Measurements from ENCODE around the gene IPPK.

DNA sequence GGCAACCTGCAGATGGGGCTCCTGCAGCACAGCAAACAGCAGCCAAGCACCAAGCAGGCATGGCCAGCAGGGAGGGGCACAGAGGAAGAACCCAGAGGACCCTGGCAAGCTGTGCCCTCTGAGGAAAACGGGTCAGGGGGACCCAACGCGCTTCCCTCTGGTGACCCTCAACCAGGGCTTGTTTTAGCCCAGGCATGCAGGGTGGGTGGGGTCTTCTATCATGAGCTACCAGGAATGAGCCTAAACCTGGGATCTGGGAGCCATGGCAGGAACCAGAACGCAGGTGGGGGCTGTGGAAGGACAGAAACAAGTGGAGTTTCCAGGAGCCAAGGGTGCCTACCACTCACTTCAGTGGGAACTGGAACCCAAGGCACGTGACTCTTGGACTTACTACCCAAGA lies 20.9 kb downstream of the IPPK start:
- TF ChIP-seq CTCF (IDR thresholded peaks at IDR 0.05; ENCODE audit: low read depth, low read length, poor library complexity, severe bottlenecking): no peak
- TF ChIP-seq EZH2phosphoT487 (IDR thresholded peaks at IDR 0.05; ENCODE audit: borderline replicate concordance, low read length): no peak

Measured in DOHH2 (cell line).